NB4 (cell line): ENCODE results near the gene CCDC159.

Experiments
- POLR2A ChIP-seq: IDR thresholded peaks from 2 replicates; pipeline ENCODE4 v1.6.1; 2011; ENCODE audit warnings: mild to moderate bottlenecking; ENCODE audit not compliant: insufficient read length; ENCODE audit errors: extremely low read depth
- TF ChIP-seq, protein P1 (sequence below): IDR thresholded peaks from one replicate; pipeline ENCODE4 v1.5.1; 2012; ENCODE audit warnings: low read depth, low read length
- TF ChIP-seq, protein P2 (sequence below): IDR thresholded peaks from 2 replicates; pipeline ENCODE4 v1.6.1; 2011; ENCODE audit warnings: low read depth, low read length

DNA sequence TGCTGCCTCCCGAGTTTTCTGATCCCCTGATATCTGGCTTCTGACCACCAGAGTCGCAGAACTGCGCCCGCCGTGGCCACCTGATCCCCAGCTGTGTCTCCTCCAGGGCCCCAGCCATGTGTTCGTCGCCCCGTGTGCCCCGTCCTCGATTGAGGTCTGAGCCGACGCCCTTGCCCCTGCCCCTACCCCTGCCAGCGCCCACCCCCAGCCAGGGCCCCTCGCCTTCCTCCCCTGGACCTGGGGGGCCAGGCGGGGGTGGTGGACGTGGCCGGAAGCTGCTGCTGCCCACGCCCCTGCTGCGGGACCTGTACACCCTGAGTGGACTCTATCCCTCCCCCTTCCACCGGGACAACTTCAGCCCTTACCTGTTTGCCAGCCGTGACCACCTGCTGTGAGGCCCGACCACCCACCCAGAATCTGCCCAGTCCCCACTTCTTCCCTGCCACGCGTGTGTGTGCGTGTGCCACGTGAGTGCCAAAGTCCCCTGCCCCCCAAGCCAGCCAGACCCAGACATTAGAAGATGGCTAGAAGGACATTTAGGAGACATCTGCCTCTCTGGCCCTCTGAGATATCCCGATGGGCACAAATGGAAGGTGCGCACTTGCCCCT is 18.1 kb downstream of the CCDC159 start:
- no peak for TF ChIP-seq POLR2A
- TF ChIP-seq, protein P1, sequence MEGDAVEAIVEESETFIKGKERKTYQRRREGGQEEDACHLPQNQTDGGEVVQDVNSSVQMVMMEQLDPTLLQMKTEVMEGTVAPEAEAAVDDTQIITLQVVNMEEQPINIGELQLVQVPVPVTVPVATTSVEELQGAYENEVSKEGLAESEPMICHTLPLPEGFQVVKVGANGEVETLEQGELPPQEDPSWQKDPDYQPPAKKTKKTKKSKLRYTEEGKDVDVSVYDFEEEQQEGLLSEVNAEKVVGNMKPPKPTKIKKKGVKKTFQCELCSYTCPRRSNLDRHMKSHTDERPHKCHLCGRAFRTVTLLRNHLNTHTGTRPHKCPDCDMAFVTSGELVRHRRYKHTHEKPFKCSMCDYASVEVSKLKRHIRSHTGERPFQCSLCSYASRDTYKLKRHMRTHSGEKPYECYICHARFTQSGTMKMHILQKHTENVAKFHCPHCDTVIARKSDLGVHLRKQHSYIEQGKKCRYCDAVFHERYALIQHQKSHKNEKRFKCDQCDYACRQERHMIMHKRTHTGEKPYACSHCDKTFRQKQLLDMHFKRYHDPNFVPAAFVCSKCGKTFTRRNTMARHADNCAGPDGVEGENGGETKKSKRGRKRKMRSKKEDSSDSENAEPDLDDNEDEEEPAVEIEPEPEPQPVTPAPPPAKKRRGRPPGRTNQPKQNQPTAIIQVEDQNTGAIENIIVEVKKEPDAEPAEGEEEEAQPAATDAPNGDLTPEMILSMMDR = no peak
- TF ChIP-seq, protein P2, sequence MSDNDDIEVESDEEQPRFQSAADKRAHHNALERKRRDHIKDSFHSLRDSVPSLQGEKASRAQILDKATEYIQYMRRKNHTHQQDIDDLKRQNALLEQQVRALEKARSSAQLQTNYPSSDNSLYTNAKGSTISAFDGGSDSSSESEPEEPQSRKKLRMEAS = no peak
